IMR-90 (cell line): ENCODE measurements around the gene ENAH. TPM values are rescaled to one million over a fixed set of nuclear protein-coding genes. Genes with fewer than 3 reads are reported as not detected.

Source experiments
- ATAC-seq: fragments of 200-7000 bp; cut with Tn5 transposase; 2 replicates; pipeline ENCODE4 v1.9.1; 2020; ENCODE audit warnings: low read depth, mild to moderate bottlenecking, moderate library complexity
- BruUV-seq: library from RNA; stranded (reverse); fragments of 400-500 nt; replicated peaks from 2 replicates; lab custom pipeline; 2021; lab: Mats Ljungman, UMichigan
- CTCF ChIA-PET: fragments of 300-600 bp; formaldehyde crosslinking; extraction: SDS; loops from one replicate; lab custom pipeline; 2021; ENCODE audit warnings: antibody characterized with exemption; lab: Yijun Ruan, JAX
- POLR2A ChIA-PET: fragments of 300-600 bp; sonication (Branson Sonifier 250); formaldehyde crosslinking; loops from one replicate; lab custom pipeline; 2022; ENCODE audit warnings: antibody characterized with exemption; ENCODE audit not compliant: unreplicated experiment; lab: Charles Lee
- DNase-seq: peaks from one replicate; pipeline ENCODE4 v3.0.0; 2013
- H2AFZ ChIP-seq: replicated peaks from 2 replicates; pipeline ENCODE3; 2013; ENCODE audit warnings: low read length, mild to moderate bottlenecking; ENCODE audit not compliant: poor library complexity
- H2AK5ac ChIP-seq: 2 replicates; pipeline ENCODE4 v1.6.1; 2013; ENCODE audit warnings: low read depth, low read length, inconsistent platforms
- H2AK9ac ChIP-seq: replicated peaks from 2 replicates; pipeline ENCODE3; 2013; ENCODE audit warnings: mild to moderate bottlenecking, low read depth, low read length, moderate library complexity; ENCODE audit not compliant: poor library complexity
- H2BK120ac ChIP-seq: 2 replicates; pipeline ENCODE4 v1.6.1; 2013; ENCODE audit warnings: low read depth, low read length, inconsistent platforms
- H2BK15ac ChIP-seq: 3 replicates; pipeline ENCODE4 v1.6.1; 2013; ENCODE audit warnings: low read depth, low read length, inconsistent platforms
- H2BK20ac ChIP-seq: 2 replicates; pipeline ENCODE4 v1.6.1; 2013; ENCODE audit warnings: low read depth, mild to moderate bottlenecking, inconsistent platforms, low read length, moderate library complexity
- H2BK5ac ChIP-seq: 2 replicates; pipeline ENCODE4 v1.6.1; 2013; ENCODE audit warnings: mild to moderate bottlenecking, low read depth, low read length, inconsistent platforms; ENCODE audit not compliant: poor library complexity, severe bottlenecking
- H3K14ac ChIP-seq: replicated peaks from 2 replicates; pipeline ENCODE4 v1.6.1; 2013; ENCODE audit warnings: low read depth, low read length, inconsistent platforms
- H3K18ac ChIP-seq: 2 replicates; pipeline ENCODE4 v1.6.1; 2013; ENCODE audit warnings: low read depth, low read length, control low read depth
- H3K23ac ChIP-seq: 2 replicates; pipeline ENCODE4 v1.6.1; 2013; ENCODE audit warnings: low read depth, low read length, inconsistent platforms
- H3K27ac ChIP-seq: 2 replicates; pipeline ENCODE4 v1.5.1; 2013; ENCODE audit warnings: mild to moderate bottlenecking, control low read depth, low read length; ENCODE audit not compliant: insufficient read depth
- H3K27me3 ChIP-seq: 2 replicates; pipeline ENCODE4 v1.6.1; 2013; ENCODE audit warnings: low read length; ENCODE audit not compliant: control insufficient read depth, insufficient read depth
- H3K36me3 ChIP-seq: 2 replicates; pipeline ENCODE4 v1.6.1; 2013; ENCODE audit warnings: low read length, mixed read lengths; ENCODE audit not compliant: control insufficient read depth, insufficient read depth
- H3K4ac ChIP-seq: 2 replicates; pipeline ENCODE4 v1.6.1; 2013; ENCODE audit warnings: low read depth, low read length, inconsistent platforms
- H3K4me1 ChIP-seq: 2 replicates; pipeline ENCODE4 v1.6.1; 2013; ENCODE audit warnings: low read length, mixed read lengths; ENCODE audit not compliant: control insufficient read depth, insufficient read depth
- H3K4me2 ChIP-seq: 2 replicates; pipeline ENCODE4 v1.6.1; 2013; ENCODE audit warnings: low read depth, mild to moderate bottlenecking, control low read depth, low read length, moderate library complexity
- H3K4me3 ChIP-seq: 2 replicates; pipeline ENCODE4 v1.5.1; 2013; ENCODE audit warnings: low read depth, mild to moderate bottlenecking, control low read depth, low read length, moderate library complexity; ENCODE audit not compliant: insufficient read depth
- H3K56ac ChIP-seq: 2 replicates; pipeline ENCODE4 v1.6.1; 2013; ENCODE audit warnings: low read length, inconsistent platforms; ENCODE audit not compliant: insufficient read depth; ENCODE audit errors: extremely low read depth
- H3K79me1 ChIP-seq, 2 experiments: 2 replicates each; pipeline ENCODE4 v1.6.1; 2013; ENCODE audit warnings: low read length in 2 of 2, inconsistent platforms in 1 of 2, low read depth in 1 of 2
- H3K9ac ChIP-seq: 2 replicates; pipeline ENCODE4 v1.6.1; 2013; ENCODE audit warnings: low read depth, low read length, control low read depth
- H3K9me1 ChIP-seq: 2 replicates; pipeline ENCODE4 v1.6.1; 2013; ENCODE audit warnings: low read length, inconsistent platforms; ENCODE audit not compliant: insufficient read depth
- H3K9me3 ChIP-seq: 2 replicates; pipeline ENCODE4 v1.6.1; 2013; ENCODE audit warnings: low read length; ENCODE audit not compliant: control insufficient read depth, insufficient read depth
- H4K20me1 ChIP-seq: 2 replicates; pipeline ENCODE4 v1.6.1; 2013; ENCODE audit warnings: low read length, inconsistent platforms; ENCODE audit not compliant: insufficient read depth
- H4K5ac ChIP-seq: 2 replicates; pipeline ENCODE4 v1.6.1; 2013; ENCODE audit warnings: mild to moderate bottlenecking, low read depth, low read length, control low read depth
- H4K8ac ChIP-seq, 2 experiments: 2 replicates each; pipeline ENCODE4 v1.6.1; 2013; ENCODE audit warnings: low read depth in 2 of 2, low read length in 2 of 2, control low read depth in 1 of 2, inconsistent platforms in 1 of 2
- H4K91ac ChIP-seq: 2 replicates; pipeline ENCODE4 v1.6.1; 2013; ENCODE audit warnings: low read depth, low read length, inconsistent platforms; ENCODE audit not compliant: insufficient read depth
- BHLHE40 ChIP-seq: fragments of 150-350 bp; IDR thresholded peaks from 2 replicates; pipeline ENCODE4 v1.6.1; 2016; ENCODE audit warnings: mild to moderate bottlenecking, low read depth, low read length
- CEBPB ChIP-seq: IDR thresholded peaks from 2 replicates; pipeline ENCODE4 v1.6.1; 2012; ENCODE audit warnings: low read depth, low read length, improper control_type of control experiment
- CHD1 ChIP-seq: IDR thresholded peaks from 2 replicates; pipeline ENCODE4 v1.6.1; 2012; ENCODE audit warnings: low read depth, low read length, improper control_type of control experiment
- FOS ChIP-seq: fragments of 150-350 bp; IDR thresholded peaks from 2 replicates; pipeline ENCODE4 v1.6.1; 2016; ENCODE audit warnings: low read depth, low read length
- MAZ ChIP-seq: IDR thresholded peaks from 2 replicates; pipeline ENCODE4 v1.6.1; 2012; ENCODE audit warnings: low read depth, mild to moderate bottlenecking, low read length, improper control_type of control experiment, moderate library complexity, borderline replicate concordance
- MXI1 ChIP-seq: IDR thresholded peaks from 2 replicates; pipeline ENCODE4 v1.6.1; 2012; ENCODE audit warnings: low read depth, mild to moderate bottlenecking, low read length, moderate library complexity, borderline replicate concordance
- NFE2L2 ChIP-seq: fragments of 150-350 bp; IDR thresholded peaks from 2 replicates; pipeline ENCODE4 v1.6.1; 2016; ENCODE audit warnings: low read depth, mild to moderate bottlenecking, low read length
- POLR2A ChIP-seq: IDR thresholded peaks from 2 replicates; pipeline ENCODE4 v1.6.1; 2012; ENCODE audit warnings: mild to moderate bottlenecking, low read depth, low read length
- RAD21 ChIP-seq: IDR thresholded peaks from 2 replicates; pipeline ENCODE4 v1.6.1; 2012; ENCODE audit warnings: low read length, improper control_type of control experiment
- RCOR1 ChIP-seq: IDR thresholded peaks from 2 replicates; pipeline ENCODE4 v1.6.1; 2012; ENCODE audit warnings: mild to moderate bottlenecking, low read length, improper control_type of control experiment; ENCODE audit not compliant: insufficient replicate concordance
- RFX5 ChIP-seq: IDR thresholded peaks from 2 replicates; pipeline ENCODE4 v1.8.0; 2012; ENCODE audit warnings: low read depth, mild to moderate bottlenecking, low read length, moderate library complexity
- SMC3 ChIP-seq: fragments of 150-350 bp; IDR thresholded peaks from 2 replicates; pipeline ENCODE4 v1.6.1; 2016; ENCODE audit warnings: low read depth, mild to moderate bottlenecking, antibody characterized with exemption, low read length, moderate library complexity
- WGBS, 2 experiments: methylation state at CpG; one replicate each; pipeline versions ENCODE4 v1.1.5 to v1.1.7; 2013; ENCODE audit warnings: missing lambda C conversion rate in 2 of 2; ENCODE audit not compliant: insufficient read length in 1 of 2; ENCODE audit errors: extremely low coverage in 2 of 2; 5-methylcytosine and 5-hydroxymethylcytosine counted together
- dilution Hi-C: fragments of 300-500 bp; cut with HindIII; formaldehyde crosslinking; loops from one replicate; pipeline ENCODE4 v1.14.3; 2018; ENCODE audit warnings: low sequenced_read_pairs; ENCODE audit not compliant: unreplicated experiment
- in situ Hi-C: fragments of 300-500 bp; cut with MboI; formaldehyde crosslinking; loops from 3 replicates; pipeline ENCODE4 v1.14.3; 2019; ENCODE audit warnings: low sequenced_read_pairs, inconsistent platforms, mixed read lengths
- intact Hi-C: fragments of 100-400 bp; cut with micrococcal nuclease; formaldehyde crosslinking; loops from 2 replicates; pipeline ENCODE4 v1.10.0; 2022
- polyA plus RNA-seq, 3 experiments: library from polyadenylated mRNA; depleted of rRNA; stranded (reverse); fragments of >200 nt; gene quantifications; 2 replicates each; pipeline ENCODE4 v1.2.3, GENCODE V29; 2012; ENCODE audit warnings: low replicate concordance in 1 of 3
- total RNA-seq: library from RNA; depleted of rRNA; stranded (reverse); fragments of >200 nt; gene quantifications from 2 replicates; pipeline ENCODE4 v1.2.3, GENCODE V29; 2012
- TF ChIP-seq, protein P1 (sequence below): fragments of 150-350 bp; IDR thresholded peaks from 2 replicates; pipeline ENCODE4 v1.6.1; 2017; ENCODE audit warnings: mild to moderate bottlenecking, antibody characterized with exemption, low read length, low read depth
- TF ChIP-seq, protein P2 (sequence below): conservative IDR thresholded peaks from 2 replicates; pipeline ENCODE4 v1.5.1; 2012; ENCODE audit warnings: mild to moderate bottlenecking, low read depth, low read length, improper control_type of control experiment

The ENAH gene
- total and polyA plus RNA-seq, 2 of the 4 experiments (the other 2 are of a cell fraction): 61.3 to 86.9 TPM

DNA sequence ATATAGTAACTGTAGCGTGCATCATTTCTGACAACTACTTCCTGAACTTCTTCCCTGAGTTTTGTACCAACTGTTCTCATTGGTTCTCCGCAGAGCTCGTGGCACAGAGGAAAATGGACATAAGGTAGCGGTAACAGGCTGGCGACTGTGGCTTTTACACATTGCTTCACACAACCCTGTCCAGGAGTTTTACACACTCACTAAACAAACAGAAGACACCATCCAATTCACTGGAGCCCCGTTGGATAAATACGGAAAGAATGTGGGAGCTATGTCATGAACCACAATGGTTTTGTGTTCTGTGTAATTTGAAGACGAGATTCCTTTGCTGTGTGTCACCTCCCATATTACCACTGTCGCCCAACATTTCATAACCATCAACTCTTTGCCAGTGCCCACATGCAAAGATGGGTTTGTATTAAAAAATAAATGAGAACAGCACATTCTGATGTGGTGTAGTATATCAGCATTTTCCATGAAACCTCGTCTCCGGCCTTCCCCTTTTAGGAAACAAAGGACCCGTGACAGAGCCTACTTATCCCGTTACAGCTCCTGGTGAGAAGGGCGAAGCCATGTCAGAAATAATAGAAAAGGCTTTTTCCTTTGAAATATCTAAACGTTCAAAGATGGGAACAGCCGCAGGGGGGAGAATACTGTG is 47.4 kb upstream of the ENAH start:
- H2AFZ ChIP-seq: no peak overlapping the region
- in situ Hi-C loops: no loop called here
- H3K56ac ChIP-seq: peak overlapping the region; percentile 83
- CTCF ChIA-PET: interaction anchor here (0.9 kb wide), 1 partner anchor 146 kb away, joined by 3 read pairs; no protein-coding TSS in a partner anchor
- no peaks in the 10 kb centered on the region for H3K9me3 ChIP-seq
- H3K9ac ChIP-seq: peak overlapping the region; percentile 53; the same call in 1 of the 2 replicates
- H4K8ac ChIP-seq: peak overlapping the region; percentile 87 to 89
- no peak overlapping the region for H3K4me3 ChIP-seq
- no CpG with 5 or more reads among the region's 16 CpGs for WGBS, 2 experiments
- intact Hi-C loops: loop anchor here (1.0 kb wide), 1 partner anchor 45 kb away; no protein-coding TSS in a partner anchor
- H2BK15ac ChIP-seq: peak overlapping the region; percentile 88
- peak overlapping the region; percentile 81; the same call in 1 of the 2 replicates for H3K14ac ChIP-seq
- peaks cover 20% of the 10 kb centered on the region for H3K4me1 ChIP-seq
- no peak overlapping the region; the same call in 1 of the 2 replicates for H2AK5ac ChIP-seq
- no TSS peak for BruUV-seq
- DNase-seq (peak; percentile 98), ATAC-seq (peak; percentile 85)
- H3K27ac ChIP-seq: peak overlapping the region; percentile 95
- H2BK5ac ChIP-seq: peak overlapping the region; percentile 91
- peak overlapping the region; percentile 87 for H2BK120ac ChIP-seq
- H2BK20ac ChIP-seq: peak overlapping the region; percentile 77
- H3K23ac ChIP-seq: peak overlapping the region; percentile 49
- H3K79me1 ChIP-seq: no peaks in the 10 kb centered on the region
- peak overlapping the region; percentile 99 for H3K18ac ChIP-seq
- H3K4me2 ChIP-seq: peak overlapping the region; percentile 56
- no peaks in the 10 kb centered on the region for H4K20me1 ChIP-seq
- peak overlapping the region; percentile 81 for H3K4ac ChIP-seq
- no peaks in the 10 kb centered on the region for H3K27me3 ChIP-seq
- POLR2A ChIA-PET: no interaction called here
- no peaks in the 10 kb centered on the region for H3K36me3 ChIP-seq
- peaks cover 5% of the 10 kb centered on the region for H3K9me1 ChIP-seq
- H4K91ac ChIP-seq: peak overlapping the region; percentile 97
- no peak overlapping the region for H2AK9ac ChIP-seq
- dilution Hi-C loops: no loop called here
- peak overlapping the region; percentile 93 for H4K5ac ChIP-seq
- TF ChIP-seq NFE2L2 (peak; percentile 13; the same call in 1 of the 2 replicates), MAZ (peak; percentile 32; the same call in 1 of the 2 replicates), POLR2A (no peak), RAD21 (no peak; the same call in 1 of the 2 replicates), BHLHE40 (peak; percentile 12), RCOR1 (no peak), RFX5 (no peak), CEBPB (peak; percentile 91), CHD1 (no peak), FOS (peak; percentile 80), MXI1 (no peak), SMC3 (no peak)
- TF ChIP-seq, protein P1, sequence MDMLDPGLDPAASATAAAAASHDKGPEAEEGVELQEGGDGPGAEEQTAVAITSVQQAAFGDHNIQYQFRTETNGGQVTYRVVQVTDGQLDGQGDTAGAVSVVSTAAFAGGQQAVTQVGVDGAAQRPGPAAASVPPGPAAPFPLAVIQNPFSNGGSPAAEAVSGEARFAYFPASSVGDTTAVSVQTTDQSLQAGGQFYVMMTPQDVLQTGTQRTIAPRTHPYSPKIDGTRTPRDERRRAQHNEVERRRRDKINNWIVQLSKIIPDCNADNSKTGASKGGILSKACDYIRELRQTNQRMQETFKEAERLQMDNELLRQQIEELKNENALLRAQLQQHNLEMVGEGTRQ: peak; percentile 79
- TF ChIP-seq, protein P2, sequence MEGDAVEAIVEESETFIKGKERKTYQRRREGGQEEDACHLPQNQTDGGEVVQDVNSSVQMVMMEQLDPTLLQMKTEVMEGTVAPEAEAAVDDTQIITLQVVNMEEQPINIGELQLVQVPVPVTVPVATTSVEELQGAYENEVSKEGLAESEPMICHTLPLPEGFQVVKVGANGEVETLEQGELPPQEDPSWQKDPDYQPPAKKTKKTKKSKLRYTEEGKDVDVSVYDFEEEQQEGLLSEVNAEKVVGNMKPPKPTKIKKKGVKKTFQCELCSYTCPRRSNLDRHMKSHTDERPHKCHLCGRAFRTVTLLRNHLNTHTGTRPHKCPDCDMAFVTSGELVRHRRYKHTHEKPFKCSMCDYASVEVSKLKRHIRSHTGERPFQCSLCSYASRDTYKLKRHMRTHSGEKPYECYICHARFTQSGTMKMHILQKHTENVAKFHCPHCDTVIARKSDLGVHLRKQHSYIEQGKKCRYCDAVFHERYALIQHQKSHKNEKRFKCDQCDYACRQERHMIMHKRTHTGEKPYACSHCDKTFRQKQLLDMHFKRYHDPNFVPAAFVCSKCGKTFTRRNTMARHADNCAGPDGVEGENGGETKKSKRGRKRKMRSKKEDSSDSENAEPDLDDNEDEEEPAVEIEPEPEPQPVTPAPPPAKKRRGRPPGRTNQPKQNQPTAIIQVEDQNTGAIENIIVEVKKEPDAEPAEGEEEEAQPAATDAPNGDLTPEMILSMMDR: no peak
